GM12878 (cell line): Measurements from ENCODE around the gene PRKG1.

ENCODE experiments used
- EZH2 ChIP-seq: IDR thresholded peaks from 2 replicates; pipeline ENCODE4 v1.6.1; 2012; ENCODE audit warnings: low read depth, mild to moderate bottlenecking, control low read depth, inconsistent platforms, low read length, borderline replicate concordance; ENCODE audit not compliant: control insufficient read depth
- POLR2AphosphoS2 ChIP-seq: IDR thresholded peaks from 2 replicates; pipeline ENCODE4 v1.6.1; 2011; ENCODE audit warnings: low read depth, mild to moderate bottlenecking, low read length, improper control_type of control experiment, moderate library complexity
- POLR2AphosphoS5 ChIP-seq: IDR thresholded peaks from 2 replicates; pipeline ENCODE4 v1.6.1; 2011; ENCODE audit warnings: mild to moderate bottlenecking, low read length, inconsistent platforms
- RFX5 ChIP-seq: IDR thresholded peaks from 2 replicates; pipeline ENCODE4 v1.6.1; 2011; ENCODE audit warnings: low read depth, low read length, improper control_type of control experiment
- TARDBP ChIP-seq: IDR thresholded peaks from 2 replicates; pipeline ENCODE4 v1.6.1; 2016; ENCODE audit warnings: borderline replicate concordance
- TF ChIP-seq, protein P1 (sequence below), 3 experiments: IDR thresholded peaks in 2 of 3; conservative IDR thresholded peaks in 1 of 3; 2 replicates each; pipeline ENCODE4 v1.5.1; 2011; ENCODE audit warnings: low read depth in 3 of 3, low read length in 3 of 3, mild to moderate bottlenecking in 3 of 3, control low read depth in 2 of 3, moderate library complexity in 2 of 3, inconsistent platforms in 1 of 3, mixed read lengths in 1 of 3; ENCODE audit not compliant: control insufficient read depth in 2 of 3, insufficient read depth in 1 of 3; ENCODE audit errors: extremely low read depth in 1 of 3

- TF ChIP-seq RFX5 (no peak), TARDBP (no peak), POLR2AphosphoS5 (no peak), POLR2AphosphoS2 (no peak), EZH2 (no peak)
- TF ChIP-seq, protein P1, sequence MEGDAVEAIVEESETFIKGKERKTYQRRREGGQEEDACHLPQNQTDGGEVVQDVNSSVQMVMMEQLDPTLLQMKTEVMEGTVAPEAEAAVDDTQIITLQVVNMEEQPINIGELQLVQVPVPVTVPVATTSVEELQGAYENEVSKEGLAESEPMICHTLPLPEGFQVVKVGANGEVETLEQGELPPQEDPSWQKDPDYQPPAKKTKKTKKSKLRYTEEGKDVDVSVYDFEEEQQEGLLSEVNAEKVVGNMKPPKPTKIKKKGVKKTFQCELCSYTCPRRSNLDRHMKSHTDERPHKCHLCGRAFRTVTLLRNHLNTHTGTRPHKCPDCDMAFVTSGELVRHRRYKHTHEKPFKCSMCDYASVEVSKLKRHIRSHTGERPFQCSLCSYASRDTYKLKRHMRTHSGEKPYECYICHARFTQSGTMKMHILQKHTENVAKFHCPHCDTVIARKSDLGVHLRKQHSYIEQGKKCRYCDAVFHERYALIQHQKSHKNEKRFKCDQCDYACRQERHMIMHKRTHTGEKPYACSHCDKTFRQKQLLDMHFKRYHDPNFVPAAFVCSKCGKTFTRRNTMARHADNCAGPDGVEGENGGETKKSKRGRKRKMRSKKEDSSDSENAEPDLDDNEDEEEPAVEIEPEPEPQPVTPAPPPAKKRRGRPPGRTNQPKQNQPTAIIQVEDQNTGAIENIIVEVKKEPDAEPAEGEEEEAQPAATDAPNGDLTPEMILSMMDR (IDR thresholded peaks at IDR 0.05 in 2 of 3, conservative IDR thresholded peaks at IDR 0.05 in 1 of 3; ENCODE audit: control insufficient read depth in 2 of 3, extremely low read depth in 1 of 3, insufficient read depth in 1 of 3, low read depth in 3 of 3, low read length in 3 of 3): no peak
Measured at GRCh38 chr10:51630640-51631005, 556.3 kb downstream of the PRKG1 start.
